Measurements from ENCODE around the gene ZNF624. TPM values are rescaled to one million over a fixed set of nuclear protein-coding genes. Genes with fewer than 3 reads are reported as not detected.
"Not testable (repeated sequence)": the region's sequence is repeated elsewhere in the genome, so short reads cannot be mapped to it uniquely, and the experiment has no call there.

The ZNF624 gene
- total RNA-seq: 7.3 to 9.4 TPM (median 8.0 TPM) in 3 replicates
- long read RNA-seq, full-length matches to known transcripts: 11 of 17 reads
- long read RNA-seq, partial matches to known transcripts: 0 of 17 reads
- long read RNA-seq, other reads (novel, unspliced or antisense): 6 of 17 reads

DNA sequence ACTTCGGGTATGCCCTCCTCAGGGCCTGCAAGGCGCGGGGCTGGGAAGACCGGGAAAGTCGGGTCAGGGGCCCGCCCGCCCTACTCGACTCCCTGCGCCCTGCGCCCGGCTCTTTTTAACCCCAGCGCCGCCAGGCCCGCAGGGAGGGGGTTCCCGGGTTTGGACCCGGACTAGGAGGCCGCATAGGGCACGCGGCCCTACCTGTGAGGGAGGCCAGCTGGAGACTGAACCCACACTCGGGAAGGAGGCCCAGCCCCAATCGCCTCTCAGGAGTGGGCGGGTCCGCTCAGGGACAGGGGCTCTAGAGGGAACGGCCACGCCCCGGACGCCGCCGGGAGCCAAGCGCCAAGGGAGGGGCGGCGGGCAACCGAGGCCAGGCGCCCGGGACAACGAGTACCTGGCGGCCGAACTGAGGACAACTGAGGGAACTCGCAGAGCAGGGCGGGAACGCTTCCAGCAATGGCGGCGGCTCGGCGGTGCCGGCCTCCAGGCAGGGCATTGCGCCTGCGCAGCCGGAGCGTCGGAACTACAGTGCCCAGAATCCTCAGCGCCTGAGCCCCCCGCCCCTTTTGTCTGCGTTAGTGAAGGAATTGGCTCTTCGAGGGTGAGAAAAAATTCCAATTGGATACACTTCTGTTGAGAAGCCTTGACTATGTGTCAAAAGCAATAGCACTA lies at the start of gene ZNF624:
ZNF624 (minus strand) TSS at position 484 of the 675 bp plus-strand sequence.
- H3K27ac Mint-ChIP-seq (ENCODE audit: unreplicated experiment): peak within 1 kb of the TSS; percentile 87
- H3K36me3 Mint-ChIP-seq (ENCODE audit: low read depth): peaks cover 4% of the 10 kb centered on the region
- peak within 1 kb of the TSS; percentile 86 for H3K4me3 Mint-ChIP-seq (ENCODE audit: unreplicated experiment)
- TF ChIP-seq, protein P1, sequence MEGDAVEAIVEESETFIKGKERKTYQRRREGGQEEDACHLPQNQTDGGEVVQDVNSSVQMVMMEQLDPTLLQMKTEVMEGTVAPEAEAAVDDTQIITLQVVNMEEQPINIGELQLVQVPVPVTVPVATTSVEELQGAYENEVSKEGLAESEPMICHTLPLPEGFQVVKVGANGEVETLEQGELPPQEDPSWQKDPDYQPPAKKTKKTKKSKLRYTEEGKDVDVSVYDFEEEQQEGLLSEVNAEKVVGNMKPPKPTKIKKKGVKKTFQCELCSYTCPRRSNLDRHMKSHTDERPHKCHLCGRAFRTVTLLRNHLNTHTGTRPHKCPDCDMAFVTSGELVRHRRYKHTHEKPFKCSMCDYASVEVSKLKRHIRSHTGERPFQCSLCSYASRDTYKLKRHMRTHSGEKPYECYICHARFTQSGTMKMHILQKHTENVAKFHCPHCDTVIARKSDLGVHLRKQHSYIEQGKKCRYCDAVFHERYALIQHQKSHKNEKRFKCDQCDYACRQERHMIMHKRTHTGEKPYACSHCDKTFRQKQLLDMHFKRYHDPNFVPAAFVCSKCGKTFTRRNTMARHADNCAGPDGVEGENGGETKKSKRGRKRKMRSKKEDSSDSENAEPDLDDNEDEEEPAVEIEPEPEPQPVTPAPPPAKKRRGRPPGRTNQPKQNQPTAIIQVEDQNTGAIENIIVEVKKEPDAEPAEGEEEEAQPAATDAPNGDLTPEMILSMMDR (IDR thresholded peaks at IDR 0.05): no peak
- H3K27me3 Mint-ChIP-seq (ENCODE audit: low read depth): peaks cover 1% of the 10 kb centered on the region
- peak; percentile 96 for DNase-seq (ENCODE audit: low spot score)
- H3K9me3 Mint-ChIP-seq (ENCODE audit: low read depth): no peaks in the 10 kb centered on the region
- H3K4me1 Mint-ChIP-seq (ENCODE audit: low read depth): peaks cover 14% of the 10 kb centered on the region

DNA sequence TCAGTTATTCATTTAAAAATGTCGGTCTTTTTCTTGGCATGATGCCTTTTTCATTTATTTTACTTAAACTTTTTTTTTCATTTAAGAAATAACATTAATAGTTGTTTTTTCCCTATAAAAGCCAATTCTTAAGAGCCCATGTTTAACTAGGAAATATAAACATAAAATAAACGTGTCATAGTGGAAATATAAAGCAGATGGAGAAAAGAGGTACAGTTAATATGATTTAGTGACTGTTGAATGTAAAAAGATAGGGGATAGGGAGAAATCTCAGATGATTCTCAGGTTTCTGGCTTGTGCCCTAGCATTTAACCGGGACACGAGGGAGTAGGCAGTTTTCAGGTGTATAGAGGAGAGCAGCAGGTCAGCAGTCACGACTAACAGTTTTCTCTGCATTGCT lies 44.0 kb upstream of the ZNF624 start:
- not testable (repeated sequence) for H3K27ac Mint-ChIP-seq (ENCODE audit: unreplicated experiment); H3K9me3 Mint-ChIP-seq (ENCODE audit: low read depth); H3K36me3 Mint-ChIP-seq (ENCODE audit: low read depth); H3K4me3 Mint-ChIP-seq (ENCODE audit: unreplicated experiment); DNase-seq (ENCODE audit: low spot score); H3K4me1 Mint-ChIP-seq (ENCODE audit: low read depth)
- H3K27me3 Mint-ChIP-seq (ENCODE audit: low read depth): peaks cover 12% of the 10 kb centered on the region

DNA sequence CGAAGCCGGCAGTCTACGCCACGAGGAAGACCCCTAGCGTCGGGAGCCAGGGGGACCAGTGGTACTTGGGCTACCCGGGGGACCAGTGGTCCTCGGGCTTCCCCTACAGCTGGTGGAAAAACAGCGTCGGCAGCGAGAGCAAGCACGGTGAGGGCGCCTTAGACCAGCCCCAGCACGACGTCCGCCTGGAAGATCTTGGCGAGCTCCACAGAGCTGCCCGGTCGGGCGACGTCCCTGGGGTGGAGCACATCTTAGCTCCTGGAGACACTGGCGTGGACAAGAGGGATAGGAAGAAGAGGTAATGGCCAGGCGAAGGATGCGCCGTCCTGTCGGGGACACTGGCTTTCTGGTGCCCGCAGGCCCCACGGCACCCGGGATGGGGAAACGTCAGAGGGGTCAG lies 36.8 kb upstream of the ZNF624 start:
- not testable (repeated sequence) for DNase-seq (ENCODE audit: low spot score); H3K27me3 Mint-ChIP-seq (ENCODE audit: low read depth); H3K4me3 Mint-ChIP-seq (ENCODE audit: unreplicated experiment); H3K4me1 Mint-ChIP-seq (ENCODE audit: low read depth); H3K36me3 Mint-ChIP-seq (ENCODE audit: low read depth); H3K27ac Mint-ChIP-seq (ENCODE audit: unreplicated experiment); H3K9me3 Mint-ChIP-seq (ENCODE audit: low read depth)

- not testable (repeated sequence) for H3K4me3 Mint-ChIP-seq (ENCODE audit: unreplicated experiment); H3K36me3 Mint-ChIP-seq (ENCODE audit: low read depth); H3K27me3 Mint-ChIP-seq (ENCODE audit: low read depth); H3K9me3 Mint-ChIP-seq (ENCODE audit: low read depth); DNase-seq (ENCODE audit: low spot score); H3K4me1 Mint-ChIP-seq (ENCODE audit: low read depth); H3K27ac Mint-ChIP-seq (ENCODE audit: unreplicated experiment)
- TF ChIP-seq, protein P1 (IDR thresholded peaks at IDR 0.05): peak; percentile 75
Observed at GRCh38 chr17:16689731-16690281, 36.2 kb upstream of the ZNF624 start, which contains the start of gene CCDC144A. CCDC144A (plus strand) TSS chr17:16690241; CDS start chr17:16690401, 160 bp downstream.

- H3K9me3 Mint-ChIP-seq (ENCODE audit: low read depth); H3K27ac Mint-ChIP-seq (ENCODE audit: unreplicated experiment); H3K36me3 Mint-ChIP-seq (ENCODE audit: low read depth); H3K4me3 Mint-ChIP-seq (ENCODE audit: unreplicated experiment); DNase-seq (ENCODE audit: low spot score); H3K4me1 Mint-ChIP-seq (ENCODE audit: low read depth): not testable (repeated sequence)
- H3K27me3 Mint-ChIP-seq (ENCODE audit: low read depth): peaks cover 12% of the 10 kb centered on the region
Observed at GRCh38 chr17:16687151-16687550, 33.5 kb upstream of the ZNF624 start.

- H3K27me3 Mint-ChIP-seq (ENCODE audit: low read depth): peaks cover 14% of the 10 kb centered on the region
- not testable (repeated sequence) for H3K36me3 Mint-ChIP-seq (ENCODE audit: low read depth); DNase-seq (ENCODE audit: low spot score); H3K4me1 Mint-ChIP-seq (ENCODE audit: low read depth); H3K27ac Mint-ChIP-seq (ENCODE audit: unreplicated experiment); H3K9me3 Mint-ChIP-seq (ENCODE audit: low read depth); H3K4me3 Mint-ChIP-seq (ENCODE audit: unreplicated experiment)
Observed at GRCh38 chr17:16686019-16686418, 32.4 kb upstream of the ZNF624 start.

- Mint-ChIP-seq H3K27me3 (ENCODE audit: low read depth) (peaks cover 16% of the 10 kb centered on the region), H3K4me3 (ENCODE audit: unreplicated experiment) (peak overlapping the region; percentile 12)
- not testable (repeated sequence) for H3K36me3 Mint-ChIP-seq (ENCODE audit: low read depth); H3K27ac Mint-ChIP-seq (ENCODE audit: unreplicated experiment); H3K9me3 Mint-ChIP-seq (ENCODE audit: low read depth); DNase-seq (ENCODE audit: low spot score); H3K4me1 Mint-ChIP-seq (ENCODE audit: low read depth)
Observed at GRCh38 chr17:16683290-16684138, 29.9 kb upstream of the ZNF624 start.
